ENCODE measurements around the gene ATP5MG.

The ATP5MG gene

GRCh38 chr11:118441770-118442275 lies 40.4 kb downstream of the ATP5MG start:
- no peak for TF ChIP-seq CTCF (IDR thresholded peaks at IDR 0.05; ENCODE audit: low read length, missing control alignments)
- DNase-seq (ENCODE audit: low read depth): no peak

GRCh38 chr11:118442301-118442700 lies 40.9 kb downstream of the ATP5MG start:
- TF ChIP-seq CTCF (IDR thresholded peaks at IDR 0.05; ENCODE audit: low read length, missing control alignments): no peak
- DNase-seq (ENCODE audit: low read depth): no peak
- H3K4me3 ChIP-seq (replicated peaks; ENCODE audit: low read depth, low read length): no peak overlapping the region

More at GRCh38 chr11:118441770-118442275, 40.4 kb downstream of the ATP5MG start:
- H3K4me3 ChIP-seq (replicated peaks; ENCODE audit: low read depth, low read length): no peak overlapping the region

GRCh38 chr11:118442908-118443589 lies 41.6 kb downstream of the ATP5MG start:
- no peak for DNase-seq (ENCODE audit: low read depth)
- TF ChIP-seq CTCF (IDR thresholded peaks at IDR 0.05; ENCODE audit: low read length, missing control alignments): no peak
- H3K4me3 ChIP-seq (replicated peaks; ENCODE audit: low read depth, low read length): no peak overlapping the region

GRCh38 chr11:118443590-118444218 lies 42.3 kb downstream of the ATP5MG start:
- no peak overlapping the region for H3K4me3 ChIP-seq (replicated peaks; ENCODE audit: low read depth, low read length)
- no peak for TF ChIP-seq CTCF (IDR thresholded peaks at IDR 0.05; ENCODE audit: low read length, missing control alignments)
- DNase-seq (ENCODE audit: low read depth): no peak

- DNase-seq (ENCODE audit: low read depth): no peak
- no peak for TF ChIP-seq CTCF (IDR thresholded peaks at IDR 0.05; ENCODE audit: low read length, missing control alignments)
- no peak overlapping the region for H3K4me3 ChIP-seq (replicated peaks; ENCODE audit: low read depth, low read length)
Observed at GRCh38 chr11:118447423-118447822, 46.0 kb downstream of the ATP5MG start.

GRCh38 chr11:118448294-118448693 lies 46.9 kb downstream of the ATP5MG start:
- TF ChIP-seq CTCF (IDR thresholded peaks at IDR 0.05; ENCODE audit: low read length, missing control alignments): no peak
- peak; percentile 52 for DNase-seq (ENCODE audit: low read depth)

More at GRCh38 chr11:118448294-118448693, 46.9 kb downstream of the ATP5MG start:
- no peak overlapping the region for H3K4me3 ChIP-seq (replicated peaks; ENCODE audit: low read depth, low read length)

Data from fibroblast of pulmonary artery (primary cell).